Measurements from ENCODE around the gene HMOX2. TPM values are rescaled to one million over a fixed set of nuclear protein-coding genes. Genes with fewer than 3 reads are reported as not detected.

The HMOX2 gene
- total RNA-seq, 2 experiments from 2014 or later = 84.4 to 88.4 TPM

DNA sequence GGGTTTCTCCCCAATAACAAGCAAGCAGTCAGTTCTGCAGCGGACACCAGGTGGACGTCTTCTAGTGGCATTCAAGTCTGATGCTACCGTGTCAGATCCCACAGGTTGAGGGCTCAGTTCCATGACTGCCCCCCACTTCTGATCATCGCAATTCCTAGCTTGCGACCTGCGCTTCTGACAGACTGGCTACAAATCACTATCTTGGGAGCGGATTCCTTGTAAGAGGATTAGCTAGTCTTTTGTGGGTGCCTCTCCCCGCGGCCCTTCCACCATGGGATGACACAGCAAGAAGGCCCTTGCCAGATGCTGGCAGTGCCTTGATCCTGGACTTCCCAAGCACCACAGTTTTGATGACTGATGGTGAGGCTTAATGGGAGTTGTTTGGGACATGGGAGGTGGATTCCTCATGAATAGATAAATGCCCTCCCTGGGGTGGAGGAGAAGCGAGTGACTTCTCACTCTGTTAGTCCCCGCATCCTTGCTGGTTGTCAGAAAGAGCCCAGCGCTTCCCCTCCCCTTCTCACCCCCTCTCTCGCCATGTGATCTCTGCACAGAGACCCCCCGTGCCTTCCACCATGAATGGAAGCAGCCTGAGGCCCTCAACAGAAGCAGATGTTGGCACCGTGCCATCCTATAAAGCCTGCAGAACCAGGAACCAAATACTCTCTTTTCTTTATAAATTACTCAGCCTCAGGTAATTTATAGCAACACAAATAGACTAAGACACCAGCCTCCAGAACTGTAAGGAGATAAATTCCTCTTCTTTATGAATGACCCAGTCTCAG is 43.3 kb downstream of the HMOX2 start:
- Mint-ChIP-seq H3K27ac (no peak overlapping the region), H3K4me1 (peaks cover 21% of the 10 kb centered on the region), H3K36me3 (peaks cover 20% of the 10 kb centered on the region), H3K27me3 (no peaks in the 10 kb centered on the region), H3K9me3 (no peaks in the 10 kb centered on the region), H3K4me3 (no peak overlapping the region)
- DNase-seq = no peak

GRCh38 chr16:4520913-4521312 is 44.7 kb downstream of the HMOX2 start:
- Mint-ChIP-seq H3K4me1 (peaks cover 9% of the 10 kb centered on the region), H3K9me3 (no peaks in the 10 kb centered on the region), H3K36me3 (peaks cover 6% of the 10 kb centered on the region), H3K27ac (no peak overlapping the region), H3K27me3 (no peaks in the 10 kb centered on the region), H3K4me3 (no peak overlapping the region)
- DNase-seq = no peak

GRCh38 chr16:4522051-4522581 is 45.9 kb downstream of the HMOX2 start:
- Mint-ChIP-seq H3K9me3 (no peaks in the 10 kb centered on the region), H3K4me1 (peaks cover 9% of the 10 kb centered on the region), H3K4me3 (no peak overlapping the region), H3K27ac (no peak overlapping the region), H3K27me3 (no peaks in the 10 kb centered on the region), H3K36me3 (peaks cover 6% of the 10 kb centered on the region)
- no peak for DNase-seq

DNA sequence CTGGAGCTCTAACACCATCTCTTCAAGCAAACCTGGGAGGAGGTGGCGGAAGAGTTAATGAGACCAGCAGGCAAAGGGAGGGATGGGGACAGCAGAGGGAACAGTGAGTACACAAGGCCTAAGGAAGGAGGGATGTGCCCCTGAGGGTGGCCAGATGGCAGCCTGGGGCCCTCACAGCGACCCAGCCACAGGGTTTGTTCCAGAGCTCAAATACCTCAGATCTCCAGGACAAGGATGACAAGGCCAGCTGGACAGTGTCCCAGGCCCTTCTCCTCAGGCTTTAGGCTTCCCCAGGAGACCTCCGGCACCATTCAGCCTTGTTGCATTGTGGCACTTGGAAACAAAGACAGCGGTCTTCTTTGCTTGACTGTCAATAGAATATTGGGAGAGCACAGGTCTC is 47.5 kb downstream of the HMOX2 start:
- H3K36me3 Mint-ChIP-seq = peaks cover 8% of the 10 kb centered on the region
- H3K27ac Mint-ChIP-seq = no peak overlapping the region
- H3K4me3 Mint-ChIP-seq = no peak overlapping the region
- no peak for DNase-seq
- H3K9me3 Mint-ChIP-seq = no peaks in the 10 kb centered on the region
- peaks cover 22% of the 10 kb centered on the region for H3K4me1 Mint-ChIP-seq
- H3K27me3 Mint-ChIP-seq = no peaks in the 10 kb centered on the region

DNA sequence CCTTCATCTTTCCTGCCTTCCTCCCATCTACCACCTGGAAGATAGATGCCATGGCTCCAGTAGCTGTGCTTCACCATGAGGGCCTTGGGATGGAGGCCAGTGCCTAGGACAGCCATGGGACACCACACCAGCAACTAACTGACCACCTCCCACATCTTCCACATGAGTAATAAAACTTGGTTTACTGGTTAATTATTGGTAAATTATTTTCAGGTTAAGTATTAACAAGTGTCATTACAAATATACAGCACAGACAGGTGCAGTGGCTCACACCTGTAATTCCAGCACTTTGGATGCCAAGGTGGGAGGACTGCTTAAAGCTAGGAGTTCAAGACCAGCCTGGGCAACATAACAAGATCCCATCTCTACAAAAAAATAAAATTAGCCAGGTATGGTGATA is 48.4 kb downstream of the HMOX2 start:
- H3K9me3 Mint-ChIP-seq = no peaks in the 10 kb centered on the region
- no peak for DNase-seq

DNA sequence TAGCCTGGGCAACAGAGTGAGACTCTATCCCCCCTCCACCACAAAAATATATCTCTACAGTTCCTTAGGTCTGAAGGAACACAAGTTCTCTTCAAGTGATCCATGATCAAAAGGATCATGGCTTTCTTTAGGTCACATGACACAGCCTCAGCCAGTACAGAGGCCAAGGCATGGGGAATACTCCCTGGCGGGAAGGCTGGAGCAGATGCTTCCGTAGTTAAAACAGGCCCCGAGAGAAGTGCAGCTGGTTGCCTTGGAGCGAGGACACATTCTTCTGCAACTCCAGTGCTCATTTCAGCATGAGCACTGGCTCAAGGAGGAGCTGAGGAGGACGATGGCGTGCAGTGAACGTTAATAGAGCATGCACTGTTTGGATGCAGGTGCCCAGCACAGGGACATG is 48.9 kb downstream of the HMOX2 start:
- Mint-ChIP-seq H3K4me3 (no peak overlapping the region), H3K36me3 (peaks cover 8% of the 10 kb centered on the region), H3K27me3 (no peaks in the 10 kb centered on the region), H3K9me3 (no peaks in the 10 kb centered on the region), H3K4me1 (peaks cover 36% of the 10 kb centered on the region), H3K27ac (no peak overlapping the region)
- DNase-seq = no peak

More for the DNA sequence above, 48.4 kb downstream of the HMOX2 start:
- Mint-ChIP-seq H3K4me3 (no peak overlapping the region), H3K36me3 (peaks cover 8% of the 10 kb centered on the region), H3K27me3 (no peaks in the 10 kb centered on the region), H3K27ac (no peak overlapping the region), H3K4me1 (peaks cover 31% of the 10 kb centered on the region)

DNA sequence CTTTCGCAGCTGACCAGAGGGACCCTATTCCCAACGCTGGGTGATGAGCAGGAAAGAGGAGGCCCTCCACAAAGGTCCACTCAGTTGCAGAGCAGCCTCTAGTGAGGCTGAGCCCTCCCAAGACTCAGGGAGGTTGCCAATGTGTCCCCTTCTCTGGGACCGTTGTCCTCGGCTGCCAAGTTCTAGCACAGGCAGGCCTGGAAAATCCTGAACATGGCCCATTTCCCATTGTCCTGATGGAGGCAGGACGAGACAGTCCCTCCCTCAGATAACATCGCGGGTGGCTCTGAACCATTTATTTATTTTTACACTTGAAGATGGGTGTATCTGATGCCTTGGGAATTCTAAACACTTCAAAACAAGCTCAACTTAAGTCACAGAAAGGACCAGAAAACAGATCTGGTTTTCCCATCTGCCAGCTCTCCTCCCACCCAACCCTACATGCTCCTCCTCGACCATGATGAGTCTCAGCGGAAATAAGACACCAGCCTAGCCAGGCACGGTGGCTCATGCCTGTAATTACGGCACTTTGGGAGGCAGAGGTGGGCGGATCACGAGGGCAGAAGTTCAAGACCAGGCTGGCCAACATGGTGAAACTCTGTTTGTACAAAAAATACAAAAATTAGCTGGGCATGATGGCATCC is 49.6 kb downstream of the HMOX2 start:
- DNase-seq = no peak
- Mint-ChIP-seq H3K27ac (no peak overlapping the region), H3K27me3 (no peaks in the 10 kb centered on the region), H3K36me3 (peaks cover 8% of the 10 kb centered on the region), H3K4me3 (no peak overlapping the region), H3K4me1 (peaks cover 38% of the 10 kb centered on the region), H3K9me3 (no peaks in the 10 kb centered on the region)

- H3K27me3 Mint-ChIP-seq = no peaks in the 10 kb centered on the region
- H3K9me3 Mint-ChIP-seq = no peaks in the 10 kb centered on the region
- H3K4me3 Mint-ChIP-seq = peak overlapping the region; percentile 18
- peaks cover 9% of the 10 kb centered on the region for H3K36me3 Mint-ChIP-seq
- H3K4me1 Mint-ChIP-seq = peaks cover 42% of the 10 kb centered on the region
- peak overlapping the region; percentile 88 for H3K27ac Mint-ChIP-seq
- DNase-seq = peak; percentile 31
Observed at GRCh38 chr16:4529085-4530060, 53.2 kb downstream of the HMOX2 start.

DNA sequence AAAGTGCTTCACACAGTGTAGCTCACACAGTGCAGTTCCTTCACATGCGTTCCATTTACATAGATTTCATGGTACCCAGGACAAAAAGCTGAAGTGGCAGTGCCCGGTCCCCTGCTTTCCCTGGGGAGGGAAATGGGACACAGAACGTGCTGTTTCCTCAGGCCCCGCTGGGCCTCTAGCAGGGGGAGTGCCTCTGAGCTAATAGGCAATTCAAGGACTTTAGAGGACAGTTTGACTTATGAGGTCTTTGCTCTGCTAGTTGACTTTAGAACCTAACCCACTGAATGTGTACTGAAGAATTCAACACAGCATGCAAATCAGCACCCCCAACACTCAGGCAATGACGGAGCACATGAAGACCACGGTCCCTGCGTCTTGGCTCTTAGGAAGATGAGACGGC is 55.6 kb downstream of the HMOX2 start:
- no peak overlapping the region for H3K27ac Mint-ChIP-seq
- no peak overlapping the region for H3K4me3 Mint-ChIP-seq
- H3K27me3 Mint-ChIP-seq = no peaks in the 10 kb centered on the region
- peaks cover 60% of the 10 kb centered on the region for H3K4me1 Mint-ChIP-seq
- no peak for DNase-seq
- H3K36me3 Mint-ChIP-seq = peaks cover 14% of the 10 kb centered on the region
- no peaks in the 10 kb centered on the region for H3K9me3 Mint-ChIP-seq

- H3K27me3 Mint-ChIP-seq = no peaks in the 10 kb centered on the region
- H3K9me3 Mint-ChIP-seq = no peaks in the 10 kb centered on the region
- DNase-seq = no peak
- no peak overlapping the region for H3K4me3 Mint-ChIP-seq
- no peak overlapping the region for H3K27ac Mint-ChIP-seq
- H3K36me3 Mint-ChIP-seq = peaks cover 17% of the 10 kb centered on the region
- H3K4me1 Mint-ChIP-seq = peaks cover 60% of the 10 kb centered on the region
Observed at GRCh38 chr16:4532238-4532637, 56.0 kb downstream of the HMOX2 start.

- DNase-seq = no peak
- Mint-ChIP-seq H3K27me3 (no peaks in the 10 kb centered on the region), H3K4me3 (no peak overlapping the region), H3K36me3 (peaks cover 16% of the 10 kb centered on the region), H3K9me3 (no peaks in the 10 kb centered on the region), H3K4me1 (peaks cover 53% of the 10 kb centered on the region), H3K27ac (no peak overlapping the region)
Observed at GRCh38 chr16:4533490-4533889, 57.3 kb downstream of the HMOX2 start.

GRCh38 chr16:4534151-4534790 is 58.1 kb downstream of the HMOX2 start:
- H3K4me1 Mint-ChIP-seq = peaks cover 52% of the 10 kb centered on the region
- H3K27me3 Mint-ChIP-seq = no peaks in the 10 kb centered on the region
- H3K4me3 Mint-ChIP-seq = no peak overlapping the region
- H3K36me3 Mint-ChIP-seq = peaks cover 20% of the 10 kb centered on the region
- H3K27ac Mint-ChIP-seq = no peak overlapping the region
- peaks cover 6% of the 10 kb centered on the region for H3K9me3 Mint-ChIP-seq
- no peak for DNase-seq

GRCh38 chr16:4535627-4536108 is 59.5 kb downstream of the HMOX2 start:
- DNase-seq = peak; percentile 58
- peaks cover 43% of the 10 kb centered on the region for H3K4me1 Mint-ChIP-seq
- peaks cover 26% of the 10 kb centered on the region for H3K36me3 Mint-ChIP-seq
- H3K27me3 Mint-ChIP-seq = no peaks in the 10 kb centered on the region
- H3K9me3 Mint-ChIP-seq = peaks cover 12% of the 10 kb centered on the region
- peak overlapping the region; percentile 63 for H3K27ac Mint-ChIP-seq
- H3K4me3 Mint-ChIP-seq = no peak overlapping the region

DNA sequence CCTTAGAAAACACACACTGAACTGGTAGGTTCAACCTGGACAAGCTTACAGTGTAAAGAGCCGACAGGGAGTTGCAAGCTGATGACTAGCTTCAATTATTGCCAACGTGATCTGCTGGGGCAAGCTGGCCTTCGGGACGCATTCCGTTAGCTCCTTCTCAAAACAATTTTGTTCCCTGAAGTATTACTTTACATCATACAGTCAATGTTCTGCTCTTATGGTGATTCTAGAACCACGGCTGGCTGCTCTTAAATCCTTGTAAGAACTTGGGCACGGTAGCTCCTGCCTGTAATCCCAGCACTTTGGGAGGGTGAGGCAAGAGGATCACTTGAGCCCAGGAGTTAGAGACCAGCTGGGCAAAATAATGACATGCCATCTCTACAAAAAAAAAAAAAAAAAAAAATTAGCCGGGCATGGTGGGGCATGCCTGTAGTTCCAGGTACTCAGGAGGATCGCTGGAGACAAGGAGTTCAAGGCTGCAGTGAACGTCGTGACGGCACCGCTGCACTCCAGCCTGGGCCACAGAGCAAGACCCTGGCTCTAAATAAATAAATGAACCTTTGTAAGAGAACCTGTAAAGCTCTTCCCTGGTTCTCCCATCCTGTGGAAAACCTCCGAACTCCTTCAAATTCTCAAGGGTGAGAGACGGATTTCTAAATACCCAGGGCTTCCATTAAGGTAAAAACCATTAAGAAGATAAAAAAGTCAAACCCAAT is 60.4 kb downstream of the HMOX2 start:
- Mint-ChIP-seq H3K36me3 (peaks cover 26% of the 10 kb centered on the region), H3K9me3 (peaks cover 12% of the 10 kb centered on the region), H3K27ac (peak overlapping the region; percentile 50), H3K4me3 (peak overlapping the region; percentile 80), H3K4me1 (peaks cover 43% of the 10 kb centered on the region), H3K27me3 (no peaks in the 10 kb centered on the region)
- no peak for DNase-seq
